Spleen (tissue), 11 donors: Measurements from ENCODE around the gene NRG3. TPM values are rescaled to one million over a fixed set of nuclear protein-coding genes. Genes with fewer than 3 reads are reported as not detected.

Source experiments
- DNase-seq: peaks from one replicate; pipeline ENCODE4 v3.0.0-alpha.2; 2020
- H3K27ac ChIP-seq, 8 donors: fragments of 200-600 bp; sonication (generic) in 7 of 8; 1 replicate in 4 of 8; 2 replicates in 4 of 8; pipeline versions ENCODE4 v1.5.0 to v1.8.0; 2016 to 2021; ENCODE audit warnings: inconsistent platforms in 4 of 8, mild to moderate bottlenecking in 4 of 8, moderate library complexity in 1 of 8
- H3K27me3 ChIP-seq, 7 donors: fragments of 200-600 bp; sonication (generic) in 6 of 7; replicated peaks in 1 of 7; 1 replicate in 4 of 7; 2 replicates in 3 of 7; pipeline versions ENCODE4 v1.5.0 to v1.8.0; 2016 to 2021; ENCODE audit warnings: inconsistent platforms in 3 of 7, mild to moderate bottlenecking in 1 of 7
- H3K36me3 ChIP-seq, 6 donors: fragments of 200-600 bp; sonication (generic) in 5 of 6; 1 replicate in 4 of 6; 2 replicates in 2 of 6; pipeline versions ENCODE4 v1.5.0 to v1.8.0; 2016 to 2021; ENCODE audit warnings: inconsistent platforms in 2 of 6
- H3K4me1 ChIP-seq, 6 donors: fragments of 200-600 bp; sonication (generic) in 5 of 6; 1 replicate in 3 of 6; 2 replicates in 3 of 6; pipeline versions ENCODE4 v1.5.0 to v1.8.0; 2016 to 2021; ENCODE audit warnings: inconsistent platforms in 3 of 6
- H3K4me3 ChIP-seq, 8 donors: fragments of 200-600 bp; sonication (generic) in 7 of 8; 1 replicate in 4 of 8; 2 replicates in 4 of 8; pipeline versions ENCODE4 v1.5.0 to v1.8.0; 2016 to 2021; ENCODE audit warnings: inconsistent platforms in 4 of 8, mild to moderate bottlenecking in 4 of 8, moderate library complexity in 2 of 8
- H3K9me3 ChIP-seq, 8 donors: fragments of 200-600 bp; sonication (generic) in 7 of 8; 1 replicate in 4 of 8; 2 replicates in 4 of 8; pipeline versions ENCODE4 v1.5.0 to v1.8.0; 2016 to 2021; ENCODE audit warnings: inconsistent platforms in 4 of 8
- POLR2A ChIP-seq, 3 donors: fragments of 450-650 bp; IDR thresholded peaks; one replicate each; pipeline ENCODE4 v1.5.1; 2017; ENCODE audit warnings: antibody characterized with exemption in 3 of 3, mild to moderate bottlenecking in 1 of 3
- POLR2AphosphoS5 ChIP-seq, 3 donors: sonication (generic); formaldehyde crosslinking; IDR thresholded peaks; one replicate each; pipeline ENCODE4 v1.5.1; 2017; ENCODE audit warnings: antibody characterized with exemption in 3 of 3
- WGBS, 5 donors: extraction: QIAGEN DNeasy Blood & Tissue Kit in 3 of 5; methylation state at CpG; one replicate each; pipeline versions ENCODE4 v1.1.5 to v1.1.7; 2013 to 2018; 5-methylcytosine and 5-hydroxymethylcytosine counted together
- intact Hi-C: fragments of 100-400 bp; cut with DNase I; formaldehyde crosslinking; loops from one replicate; pipeline ENCODE4 v1.15.0; 2023; ENCODE audit warnings: low total_unique reads
- polyA plus RNA-seq, 3 donors: library from polyadenylated mRNA; stranded (reverse); fragments of 200-250 nt; gene quantifications; one replicate each; pipeline ENCODE4 v1.2.1, GENCODE V29; 2013
- total RNA-seq, 7 donors: library from RNA; depleted of rRNA in 3 of 7; stranded (reverse); fragments of >200 nt in 3 of 7; fragmentation: NEBNext Ultra II Directional in 4 of 7; extraction: Animal tissue kit (Norgen Biotek cat#: 25700) in 4 of 7; gene quantifications; one replicate each; pipeline versions ENCODE4 v1.1.0 to v1.2.1, GENCODE V29; 2016 to 2021
- TF ChIP-seq, protein P1 (sequence below), 11 experiments: fragments of 200-600 bp in 7 of 11; fragments of 450-650 bp in 4 of 11; sonication (generic) in 4 of 11; IDR thresholded peaks in 8 of 11; conservative IDR thresholded peaks in 3 of 11; 1 replicate in 7 of 11; 2 replicates in 4 of 11; pipeline versions ENCODE4 v1.4.0 to v1.8.0; 2016 to 2021; ENCODE audit warnings: antibody characterized with exemption in 11 of 11, inconsistent platforms in 4 of 11, mild to moderate bottlenecking in 1 of 11
- donor health status: healthy with polysubstance abuse.
- donor health status: DM: no; HTN: no; CAD: no; lungs with moderate emphysema.
- donor health status: DM: no; HTN: no; CAD: no.
- donor health status: Bipolar disorder and iron deficiency.
- donor health status: healthy.
- donor health status: DM: no; HTN: no; CAD: no.
- donor health status: DM: yes; HTN: yes; CAD: no.

The NRG3 gene
- total and polyA plus RNA-seq, 10 donors: 0.10 to 0.22 (median 0.21) TPM; not detected in 7

DNA sequence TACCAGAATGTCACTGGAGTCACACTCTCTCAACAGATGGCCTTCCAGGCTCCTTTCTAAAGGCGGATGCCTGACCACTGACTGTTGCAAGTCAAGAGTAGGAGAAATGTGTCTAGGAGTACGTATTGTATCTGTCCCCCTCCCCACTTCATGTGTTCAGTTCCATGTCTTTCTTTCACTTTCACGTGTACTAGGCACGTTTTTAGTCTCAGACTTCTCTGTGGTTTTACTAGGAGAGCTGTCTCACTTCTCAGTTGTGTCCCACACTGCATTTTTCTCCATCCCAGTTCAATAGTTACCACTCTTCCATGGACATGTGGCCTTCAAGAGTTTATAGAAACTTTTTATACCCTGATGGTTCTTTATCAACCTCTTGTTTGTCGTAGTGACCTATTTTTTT, 893.0 kb downstream of the NRG3 start:
- H3K27me3 ChIP-seq: no peaks in the 10 kb centered on the region
- intact Hi-C loops: no loop called here
- no peak for DNase-seq
- H3K27ac ChIP-seq: no peak overlapping the region
- peaks cover 0 to 5% (median 0%) of the 10 kb centered on the region in 8 donors for H3K9me3 ChIP-seq
- no peaks in the 10 kb centered on the region for H3K4me1 ChIP-seq
- no peak for TF ChIP-seq POLR2A (IDR thresholded peaks at IDR 0.05)
- TF ChIP-seq, protein P1, sequence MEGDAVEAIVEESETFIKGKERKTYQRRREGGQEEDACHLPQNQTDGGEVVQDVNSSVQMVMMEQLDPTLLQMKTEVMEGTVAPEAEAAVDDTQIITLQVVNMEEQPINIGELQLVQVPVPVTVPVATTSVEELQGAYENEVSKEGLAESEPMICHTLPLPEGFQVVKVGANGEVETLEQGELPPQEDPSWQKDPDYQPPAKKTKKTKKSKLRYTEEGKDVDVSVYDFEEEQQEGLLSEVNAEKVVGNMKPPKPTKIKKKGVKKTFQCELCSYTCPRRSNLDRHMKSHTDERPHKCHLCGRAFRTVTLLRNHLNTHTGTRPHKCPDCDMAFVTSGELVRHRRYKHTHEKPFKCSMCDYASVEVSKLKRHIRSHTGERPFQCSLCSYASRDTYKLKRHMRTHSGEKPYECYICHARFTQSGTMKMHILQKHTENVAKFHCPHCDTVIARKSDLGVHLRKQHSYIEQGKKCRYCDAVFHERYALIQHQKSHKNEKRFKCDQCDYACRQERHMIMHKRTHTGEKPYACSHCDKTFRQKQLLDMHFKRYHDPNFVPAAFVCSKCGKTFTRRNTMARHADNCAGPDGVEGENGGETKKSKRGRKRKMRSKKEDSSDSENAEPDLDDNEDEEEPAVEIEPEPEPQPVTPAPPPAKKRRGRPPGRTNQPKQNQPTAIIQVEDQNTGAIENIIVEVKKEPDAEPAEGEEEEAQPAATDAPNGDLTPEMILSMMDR (IDR thresholded peaks at IDR 0.05 in 8 of 11, conservative IDR thresholded peaks at IDR 0.05 in 3 of 11): no peak
- H3K4me3 ChIP-seq: no peak overlapping the region
- WGBS, 5 donors: 63 to 75% (median 67%) methylated on average over 5 of the region's 5 CpGs
- H3K36me3 ChIP-seq: no peaks in the 10 kb centered on the region

DNA sequence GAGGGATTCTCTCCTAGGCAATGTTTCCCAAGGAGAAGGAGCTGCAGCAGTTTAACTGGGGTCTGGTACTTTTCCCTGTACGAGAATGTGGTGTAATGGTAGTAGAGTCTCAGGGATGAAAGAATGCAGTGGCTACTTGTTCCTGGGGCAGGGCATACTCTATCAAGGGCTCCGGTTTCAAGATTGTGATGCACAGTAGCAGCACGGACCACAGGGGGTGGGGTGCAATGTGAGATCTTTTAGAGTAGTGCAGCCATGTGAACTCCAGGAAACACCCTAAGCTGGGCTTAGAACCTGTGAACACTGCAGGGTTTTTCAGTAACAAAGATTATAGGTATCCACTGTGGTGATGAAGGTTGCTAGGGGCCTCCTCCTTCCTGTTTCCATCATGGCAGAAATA, 903.9 kb downstream of the NRG3 start:
- peaks cover 0 to 37% (median 16%) of the 10 kb centered on the region in 8 donors for H3K9me3 ChIP-seq
- intact Hi-C loops: no loop called here
- no peaks in the 10 kb centered on the region for H3K27me3 ChIP-seq
- H3K4me3 ChIP-seq: no peak overlapping the region
- H3K27ac ChIP-seq: no peak overlapping the region
- TF ChIP-seq, protein P1 (IDR thresholded peaks at IDR 0.05 in 8 of 11, conservative IDR thresholded peaks at IDR 0.05 in 3 of 11): no peak
- TF ChIP-seq POLR2AphosphoS5 (IDR thresholded peaks at IDR 0.05) (no peak), POLR2A (IDR thresholded peaks at IDR 0.05) (no peak)
- DNase-seq: no peak
- no peaks in the 10 kb centered on the region for H3K4me1 ChIP-seq
- 66 to 88% (median 81%) methylated on average over 3 of the region's 3 CpGs for WGBS, 5 donors
- no peaks in the 10 kb centered on the region for H3K36me3 ChIP-seq

DNA sequence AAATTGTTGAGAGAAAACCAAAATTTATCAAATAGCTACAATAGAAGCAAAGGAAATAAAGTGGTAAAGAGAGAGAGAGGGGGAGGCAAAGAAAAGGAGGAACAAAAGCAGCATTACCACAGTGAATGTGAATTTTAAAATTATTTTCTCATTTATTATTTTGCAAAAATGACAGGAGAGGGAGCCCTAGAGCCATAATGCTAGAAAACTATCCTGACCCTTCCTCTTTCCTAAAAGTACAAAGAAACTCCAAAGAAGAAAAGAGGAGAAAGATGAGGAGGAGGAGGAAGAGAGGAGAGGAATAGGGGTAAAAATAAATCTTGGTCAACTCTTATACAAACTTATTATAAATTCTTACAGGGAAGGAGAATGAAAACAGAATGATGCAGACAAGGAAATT, 921.5 kb downstream of the NRG3 start:
- Histone ChIP-seq H3K27me3 (no peaks in the 10 kb centered on the region), H3K27ac (no peak overlapping the region), H3K36me3 (no peaks in the 10 kb centered on the region), H3K4me3 (no peak overlapping the region), H3K9me3 (no peaks in the 10 kb centered on the region), H3K4me1 (no peaks in the 10 kb centered on the region)
- no peak for TF ChIP-seq POLR2AphosphoS5 (IDR thresholded peaks at IDR 0.05)
- no peak for TF ChIP-seq POLR2A (IDR thresholded peaks at IDR 0.05)
- TF ChIP-seq, protein P1 (IDR thresholded peaks at IDR 0.05 in 8 of 11, conservative IDR thresholded peaks at IDR 0.05 in 3 of 11): no peak
- intact Hi-C loops: no loop called here
- no peak for DNase-seq

DNA sequence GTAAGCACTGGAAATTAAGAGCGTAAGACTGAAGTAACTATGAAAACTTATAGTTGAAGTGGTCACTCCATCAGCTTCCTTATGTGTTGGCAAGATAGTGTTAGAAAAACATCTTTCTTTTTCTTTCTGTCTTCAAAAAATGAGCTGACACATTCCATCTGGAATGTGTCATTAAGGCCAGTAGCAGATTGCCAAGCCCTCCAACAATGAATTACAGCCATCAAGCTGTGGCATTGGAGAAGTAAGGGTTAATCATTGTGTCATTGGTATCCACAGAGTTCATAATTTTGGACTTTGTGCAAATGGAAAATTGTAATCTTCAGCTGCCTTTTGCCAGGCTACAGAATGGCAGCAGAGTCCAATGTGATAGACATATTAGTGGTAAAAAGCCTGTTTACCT, 926.3 kb downstream of the NRG3 start:
- Histone ChIP-seq H3K4me1 (no peaks in the 10 kb centered on the region), H3K9me3 (no peaks in the 10 kb centered on the region), H3K27ac (no peak overlapping the region), H3K27me3 (no peaks in the 10 kb centered on the region), H3K36me3 (no peaks in the 10 kb centered on the region), H3K4me3 (no peak overlapping the region)
- WGBS, 5 donors: 91 to 98% (median 97%) methylated on average over 1 of the region's 1 CpG
- DNase-seq: no peak
- TF ChIP-seq, protein P1 (IDR thresholded peaks at IDR 0.05 in 8 of 11, conservative IDR thresholded peaks at IDR 0.05 in 3 of 11): no peak
- TF ChIP-seq POLR2A (IDR thresholded peaks at IDR 0.05): no peak
- no peak for TF ChIP-seq POLR2AphosphoS5 (IDR thresholded peaks at IDR 0.05)
- intact Hi-C loops: no loop called here
